ENCODE results near the gene SORCS2.

DNA sequence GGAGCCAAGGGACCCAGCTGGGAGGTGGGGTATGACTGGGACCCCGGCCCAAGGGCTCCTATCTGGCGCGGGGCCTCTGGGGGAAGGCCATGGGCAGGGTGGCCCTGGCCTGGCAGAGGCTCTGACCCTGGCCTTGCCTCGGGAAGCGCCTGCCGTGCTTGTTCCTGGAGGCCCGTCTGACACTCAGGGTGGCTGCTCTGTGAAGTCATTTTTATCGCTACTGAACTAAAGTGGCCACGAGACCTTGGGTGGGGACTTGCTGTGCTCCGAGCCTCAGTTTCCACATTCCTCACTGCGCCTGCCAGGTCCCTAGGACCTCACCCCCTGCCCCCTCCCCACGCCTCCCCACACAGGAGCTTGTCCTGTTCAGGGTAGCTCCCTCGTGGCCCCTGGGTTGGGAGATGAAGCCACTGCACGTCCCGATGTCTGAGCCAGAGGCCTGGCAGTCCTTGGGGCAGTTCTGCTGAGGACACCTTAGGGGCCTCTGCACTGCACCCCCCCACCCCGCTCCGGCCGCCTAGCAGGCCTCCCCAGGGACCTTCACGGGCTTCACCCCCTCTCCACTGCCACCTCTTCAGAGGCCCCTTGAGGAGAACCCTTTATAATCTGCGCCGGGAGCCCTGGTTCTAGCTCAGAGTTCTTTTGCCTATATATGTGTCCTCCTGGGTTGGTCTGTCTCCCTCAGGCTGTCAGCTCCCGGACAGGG lies 639 bp upstream of the SORCS2 start:
- TF ChIP-seq, protein P1, sequence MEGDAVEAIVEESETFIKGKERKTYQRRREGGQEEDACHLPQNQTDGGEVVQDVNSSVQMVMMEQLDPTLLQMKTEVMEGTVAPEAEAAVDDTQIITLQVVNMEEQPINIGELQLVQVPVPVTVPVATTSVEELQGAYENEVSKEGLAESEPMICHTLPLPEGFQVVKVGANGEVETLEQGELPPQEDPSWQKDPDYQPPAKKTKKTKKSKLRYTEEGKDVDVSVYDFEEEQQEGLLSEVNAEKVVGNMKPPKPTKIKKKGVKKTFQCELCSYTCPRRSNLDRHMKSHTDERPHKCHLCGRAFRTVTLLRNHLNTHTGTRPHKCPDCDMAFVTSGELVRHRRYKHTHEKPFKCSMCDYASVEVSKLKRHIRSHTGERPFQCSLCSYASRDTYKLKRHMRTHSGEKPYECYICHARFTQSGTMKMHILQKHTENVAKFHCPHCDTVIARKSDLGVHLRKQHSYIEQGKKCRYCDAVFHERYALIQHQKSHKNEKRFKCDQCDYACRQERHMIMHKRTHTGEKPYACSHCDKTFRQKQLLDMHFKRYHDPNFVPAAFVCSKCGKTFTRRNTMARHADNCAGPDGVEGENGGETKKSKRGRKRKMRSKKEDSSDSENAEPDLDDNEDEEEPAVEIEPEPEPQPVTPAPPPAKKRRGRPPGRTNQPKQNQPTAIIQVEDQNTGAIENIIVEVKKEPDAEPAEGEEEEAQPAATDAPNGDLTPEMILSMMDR (IDR thresholded peaks at IDR 0.05), result no peak
- no peak for TF ChIP-seq POLR2A (IDR thresholded peaks at IDR 0.05)
